Liver (tissue), 9 donors: Measurements from ENCODE around the gene CHRM4. TPM values are rescaled to one million over a fixed set of nuclear protein-coding genes. Genes with fewer than 3 reads are reported as not detected.

ENCODE experiments used
- DNase-seq: peaks from one replicate; pipeline ENCODE4 v3.0.0-alpha.2; 2017; ENCODE audit warnings: low spot score
- H3K27ac ChIP-seq, 2 donors: one replicate each; pipeline ENCODE4 v1.7.0; 2013; ENCODE audit warnings: inconsistent platforms in 2 of 2, low read length in 2 of 2, control low read depth in 1 of 2, low read depth in 1 of 2, mild to moderate bottlenecking in 1 of 2
- H3K27me3 ChIP-seq, 4 donors: one replicate each; pipeline versions ENCODE4 v1.6.1 to v1.7.0; 2013; ENCODE audit warnings: low read length in 3 of 4, inconsistent platforms in 1 of 4, mild to moderate bottlenecking in 1 of 4, moderate library complexity in 1 of 4; ENCODE audit not compliant: control insufficient read depth in 4 of 4, insufficient read depth in 4 of 4
- H3K36me3 ChIP-seq, 4 donors: one replicate each; pipeline versions ENCODE4 v1.6.1 to v1.7.0; 2013; ENCODE audit warnings: low read length in 3 of 4, mild to moderate bottlenecking in 3 of 4, low read depth in 1 of 4, moderate library complexity in 1 of 4; ENCODE audit not compliant: control insufficient read depth in 4 of 4, insufficient read depth in 3 of 4
- H3K4me1 ChIP-seq, 4 donors: one replicate each; pipeline versions ENCODE4 v1.6.1 to v1.7.0; 2013; ENCODE audit warnings: low read length in 3 of 4, mild to moderate bottlenecking in 3 of 4, moderate library complexity in 1 of 4; ENCODE audit not compliant: control insufficient read depth in 4 of 4, insufficient read depth in 4 of 4
- H3K4me3 ChIP-seq, 3 donors: one replicate each; pipeline versions ENCODE4 v1.6.1 to v1.7.0; 2013; ENCODE audit warnings: low read length in 3 of 3, control low read depth in 1 of 3, low read depth in 1 of 3, mild to moderate bottlenecking in 1 of 3
- H3K9ac ChIP-seq, 2 donors: one replicate each; pipeline ENCODE4 v1.7.0; 2013; ENCODE audit warnings: low read length in 2 of 2, mild to moderate bottlenecking in 2 of 2, moderate library complexity in 2 of 2, control low read depth in 1 of 2, low read depth in 1 of 2
- H3K9me3 ChIP-seq, 4 donors: one replicate each; pipeline versions ENCODE4 v1.6.1 to v1.7.0; 2013; ENCODE audit warnings: low read length in 3 of 4; ENCODE audit not compliant: control insufficient read depth in 4 of 4
- ATF3 ChIP-seq: IDR thresholded peaks from 2 replicates; pipeline ENCODE4 v1.6.1; 2016; ENCODE audit warnings: antibody characterized with exemption
- CTCF ChIP-seq: fragments of 150-350 bp; IDR thresholded peaks from 2 replicates; pipeline ENCODE4 v1.5.1; 2017; ENCODE audit warnings: improper control_type of control experiment, low read depth, low read length; ENCODE audit not compliant: missing input control
- EGR1 ChIP-seq, 2 donors: IDR thresholded peaks; 2 replicates each; pipeline ENCODE4 v1.6.1; 2016 to 2018; ENCODE audit warnings: antibody characterized with exemption in 2 of 2, low read depth in 2 of 2
- FOXA1 ChIP-seq: IDR thresholded peaks from 2 replicates; pipeline ENCODE4 v1.6.1; 2016; ENCODE audit warnings: antibody characterized with exemption
- FOXA2 ChIP-seq: IDR thresholded peaks from 2 replicates; pipeline ENCODE4 v1.6.1; 2016; ENCODE audit warnings: antibody characterized with exemption
- GABPA ChIP-seq, 2 donors: IDR thresholded peaks in 1 of 2; conservative IDR thresholded peaks in 1 of 2; 2 replicates each; pipeline ENCODE4 v1.6.1; 2016; ENCODE audit warnings: antibody characterized with exemption in 2 of 2, mild to moderate bottlenecking in 1 of 2, moderate library complexity in 1 of 2
- HNF4A ChIP-seq, 2 donors: conservative IDR thresholded peaks; 2 replicates each; pipeline ENCODE4 v1.6.1; 2016; ENCODE audit warnings: antibody characterized with exemption in 2 of 2, mild to moderate bottlenecking in 2 of 2
- HNF4G ChIP-seq: IDR thresholded peaks from 2 replicates; pipeline ENCODE4 v1.6.1; 2016; ENCODE audit warnings: antibody characterized with exemption
- JUND ChIP-seq, 2 donors: IDR thresholded peaks; 2 replicates each; pipeline ENCODE4 v1.6.1; 2016; ENCODE audit warnings: antibody characterized with exemption in 2 of 2
- RAD21 ChIP-seq, 2 donors: IDR thresholded peaks; 2 replicates each; pipeline ENCODE4 v1.6.1; 2016; ENCODE audit warnings: antibody characterized with exemption in 2 of 2, mild to moderate bottlenecking in 2 of 2
- REST ChIP-seq: IDR thresholded peaks from 2 replicates; pipeline ENCODE4 v1.6.1; 2016; ENCODE audit warnings: antibody characterized with exemption, mild to moderate bottlenecking
- RXRA ChIP-seq, 2 donors: IDR thresholded peaks; 2 replicates each; pipeline ENCODE4 v1.6.1; 2017 to 2018; ENCODE audit warnings: antibody characterized with exemption in 2 of 2, mild to moderate bottlenecking in 1 of 2
- SP1 ChIP-seq: IDR thresholded peaks from 2 replicates; pipeline ENCODE4 v1.6.1; 2018; ENCODE audit warnings: antibody characterized with exemption, mild to moderate bottlenecking
- TAF1 ChIP-seq: conservative IDR thresholded peaks from 2 replicates; pipeline ENCODE4 v1.6.1; 2016; ENCODE audit warnings: antibody characterized with exemption, mild to moderate bottlenecking
- YY1 ChIP-seq: IDR thresholded peaks from 2 replicates; pipeline ENCODE4 v1.6.1; 2016; ENCODE audit warnings: antibody characterized with exemption, mild to moderate bottlenecking
- ZBTB33 ChIP-seq: IDR thresholded peaks from 2 replicates; pipeline ENCODE4 v1.6.1; 2016; ENCODE audit warnings: antibody characterized with exemption
- WGBS: extraction: QIAGEN DNeasy Blood & Tissue Kit; methylation state at CpG from one replicate; pipeline ENCODE4 v1.1.7; 2013; 5-methylcytosine and 5-hydroxymethylcytosine counted together
- polyA plus RNA-seq, 2 donors: library from polyadenylated mRNA; stranded (reverse) in 1 of 2; unstranded in 1 of 2; fragments of 200-250 nt in 1 of 2; fragments of >200 nt in 1 of 2; fragmentation: Nextera tagmentation in 1 of 2; extraction: Ambion mirVana in 1 of 2; gene quantifications; one replicate each; pipeline versions ENCODE4 v1.2.1 to v1.2.3, GENCODE V29; 2013 to 2015
- total RNA-seq, 2 donors: library from RNA; depleted of rRNA; stranded (reverse); fragments of >200 nt; gene quantifications; one replicate each; pipeline ENCODE4 v1.2.3, GENCODE V29; 2014
- donor health status: healthy.
- donor health status: healthy.
- donor health status: healthy.
- donor health status: healthy.
- donor health status: healthy.

CHRM4 gene
- total and polyA plus RNA-seq, 4 donors = 0.08 to 0.09 TPM; not detected in 2

GRCh38 chr11:46353698-46354097 is 37.9 kb downstream of the CHRM4 start (continued):
- TF ChIP-seq REST (no peak), ZBTB33 (no peak), HNF4G (no peak), FOXA1 (no peak), GABPA (IDR thresholded peaks at IDR 0.05 in 1 of 2, conservative IDR thresholded peaks at IDR 0.05 in 1 of 2) (no peak), HNF4A (conservative IDR thresholded peaks at IDR 0.05) (no peak), JUND (IDR thresholded peaks at IDR 0.05) (no peak), FOXA2 (no peak), EGR1 (IDR thresholded peaks at IDR 0.05; ENCODE audit: low read depth in 2 of 2) (no peak)

- no peak overlapping the region for H3K27ac ChIP-seq
- H3K9me3 ChIP-seq = no peaks in the 10 kb centered on the region
- H3K4me3 ChIP-seq = no peak overlapping the region
- no peaks in the 10 kb centered on the region for H3K27me3 ChIP-seq
- no peak overlapping the region for H3K9ac ChIP-seq
- TF ChIP-seq CTCF (peak; percentile 57), RAD21 (IDR thresholded peaks at IDR 0.05) (peak; percentile 39 to 70), RXRA (IDR thresholded peaks at IDR 0.05) (no peak)
- peaks cover 0 to 7% (median 0%) of the 10 kb centered on the region in 4 donors for H3K36me3 ChIP-seq
- WGBS = 75% methylated on average over 33 of the region's 33 CpGs
- no peak for DNase-seq
- H3K4me1 ChIP-seq = peaks cover 0 to 42% (median 28%) of the 10 kb centered on the region in 4 donors
These were observed 39.3 kb downstream of the CHRM4 start for GRCh38 chr11:46352063-46352841.

GRCh38 chr11:46351606-46352005 is 40.0 kb downstream of the CHRM4 start:
- 78% methylated on average over 5 of the region's 5 CpGs for WGBS
- H3K9ac ChIP-seq = no peak overlapping the region
- no peak overlapping the region for H3K4me3 ChIP-seq
- H3K4me1 ChIP-seq = peaks cover 0 to 42% (median 31%) of the 10 kb centered on the region in 4 donors
- no peak overlapping the region for H3K27ac ChIP-seq
- H3K9me3 ChIP-seq = no peaks in the 10 kb centered on the region
- peaks cover 0 to 7% (median 0%) of the 10 kb centered on the region in 4 donors for H3K36me3 ChIP-seq
- no peak for DNase-seq
- H3K27me3 ChIP-seq = no peaks in the 10 kb centered on the region
- TF ChIP-seq HNF4G (no peak), CTCF (no peak), JUND (IDR thresholded peaks at IDR 0.05) (no peak), YY1 (no peak), FOXA2 (no peak), EGR1 (IDR thresholded peaks at IDR 0.05; ENCODE audit: low read depth in 2 of 2) (no peak), SP1 (no peak), FOXA1 (no peak), ATF3 (no peak), HNF4A (conservative IDR thresholded peaks at IDR 0.05) (no peak), TAF1 (no peak), GABPA (IDR thresholded peaks at IDR 0.05 in 1 of 2, conservative IDR thresholded peaks at IDR 0.05 in 1 of 2) (no peak), RXRA (IDR thresholded peaks at IDR 0.05) (no peak)
